SK-N-SH treated with all-trans-retinoic acid at 6 μM for 48 hours (cell line): ENCODE measurements around the gene MIPEP.
"Not testable (repeated sequence)": the region's sequence is repeated elsewhere in the genome, so short reads cannot be mapped to it uniquely, and the experiment has no call there.

Experiments used
- ATAC-seq: fragments of 200-7000 bp; cut with Tn5 transposase; 3 replicates; pipeline ENCODE4 v1.9.1; 2020; ENCODE audit warnings: mild to moderate bottlenecking, moderate library complexity
- ARNTL ChIP-seq: fragments of 450-650 bp; formaldehyde crosslinking; IDR thresholded peaks from 2 replicates; pipeline ENCODE4 v1.5.0; 2020; ENCODE audit warnings: low read depth, mild to moderate bottlenecking, moderate library complexity, borderline replicate concordance
- ESRRG ChIP-seq: fragments of 250-450 bp; sonication (Bioruptor Pico); IDR thresholded peaks from 2 replicates; pipeline ENCODE4 v1.6.1; 2021; ENCODE audit warnings: mild to moderate bottlenecking
- GLIS3 ChIP-seq: fragments of 250-450 bp; sonication (Bioruptor Pico); IDR thresholded peaks from 2 replicates; pipeline ENCODE4 v1.5.0; 2020; ENCODE audit warnings: mild to moderate bottlenecking, moderate library complexity
- ISL1 ChIP-seq: fragments of 250-450 bp; sonication (Bioruptor Pico); IDR thresholded peaks from 2 replicates; pipeline ENCODE4 v2.1.2; 2022; ENCODE audit warnings: mild to moderate bottlenecking, moderate library complexity
- OSR1 ChIP-seq: fragments of 250-450 bp; sonication (Bioruptor Pico); IDR thresholded peaks from 2 replicates; pipeline ENCODE4 v1.8.0; 2022; ENCODE audit warnings: moderate library complexity, mild to moderate bottlenecking, inconsistent platforms
- PPARA ChIP-seq: fragments of 250-450 bp; sonication (Bioruptor Pico); IDR thresholded peaks from 2 replicates; pipeline ENCODE4 v1.5.0; 2020; ENCODE audit warnings: mild to moderate bottlenecking, borderline replicate concordance
- RARB ChIP-seq: fragments of 250-450 bp; sonication (Bioruptor Pico); IDR thresholded peaks from 2 replicates; pipeline ENCODE4 v1.8.0; 2021; ENCODE audit warnings: mild to moderate bottlenecking, moderate library complexity
- TCF4 ChIP-seq: fragments of 250-450 bp; sonication (Bioruptor Pico); IDR thresholded peaks from 2 replicates; pipeline ENCODE4 v1.8.0; 2021; ENCODE audit warnings: mild to moderate bottlenecking, moderate library complexity, borderline replicate concordance
- TOX ChIP-seq: fragments of 250-450 bp; sonication (Bioruptor Pico); IDR thresholded peaks from 2 replicates; pipeline ENCODE4 v1.8.0; 2021; ENCODE audit warnings: mild to moderate bottlenecking, moderate library complexity, borderline replicate concordance
- ZC3H10 ChIP-seq: fragments of 250-450 bp; sonication (Bioruptor Pico); IDR thresholded peaks from 2 replicates; pipeline ENCODE4 v1.5.1; 2021; ENCODE audit warnings: mild to moderate bottlenecking, moderate library complexity
- ZFP3 ChIP-seq: fragments of 250-450 bp; sonication (Bioruptor Pico); IDR thresholded peaks from 2 replicates; pipeline ENCODE4 v1.5.0; 2020; ENCODE audit warnings: mild to moderate bottlenecking, moderate library complexity
- ZFP30 ChIP-seq: fragments of 450-650 bp; formaldehyde crosslinking; IDR thresholded peaks from 2 replicates; pipeline ENCODE4 v1.5.0; 2022; ENCODE audit warnings: mild to moderate bottlenecking, moderate library complexity
- ZNF70 ChIP-seq: fragments of 450-650 bp; formaldehyde crosslinking; IDR thresholded peaks from 2 replicates; pipeline ENCODE4 v1.5.0; 2020; ENCODE audit warnings: mild to moderate bottlenecking, moderate library complexity
- ZNF8 ChIP-seq: fragments of 450-650 bp; formaldehyde crosslinking; IDR thresholded peaks from 2 replicates; pipeline ENCODE4 v1.5.0; 2020; ENCODE audit warnings: mild to moderate bottlenecking, moderate library complexity
- TF ChIP-seq, protein P1 (sequence below): fragments of 250-450 bp; sonication (Bioruptor Pico); IDR thresholded peaks from 2 replicates; pipeline ENCODE4 v1.8.0; 2021; ENCODE audit warnings: low read depth, mild to moderate bottlenecking, moderate library complexity, borderline replicate concordance
- TF ChIP-seq, protein P2 (sequence below): fragments of 250-450 bp; sonication (Bioruptor Pico); IDR thresholded peaks from 2 replicates; pipeline ENCODE4 v1.5.1; 2020; ENCODE audit warnings: low read depth, mild to moderate bottlenecking, moderate library complexity
- TF ChIP-seq, protein P3 (sequence below): fragments of 250-450 bp; sonication (Bioruptor Pico); IDR thresholded peaks from 2 replicates; pipeline ENCODE4 v1.8.0; 2020; ENCODE audit warnings: mild to moderate bottlenecking, moderate library complexity, borderline replicate concordance
- TF ChIP-seq, protein P4 (sequence below): fragments of 250-450 bp; sonication (Bioruptor Pico); IDR thresholded peaks from 2 replicates; pipeline ENCODE4 v1.5.1; 2021; ENCODE audit warnings: mild to moderate bottlenecking, moderate library complexity

MIPEP gene

DNA sequence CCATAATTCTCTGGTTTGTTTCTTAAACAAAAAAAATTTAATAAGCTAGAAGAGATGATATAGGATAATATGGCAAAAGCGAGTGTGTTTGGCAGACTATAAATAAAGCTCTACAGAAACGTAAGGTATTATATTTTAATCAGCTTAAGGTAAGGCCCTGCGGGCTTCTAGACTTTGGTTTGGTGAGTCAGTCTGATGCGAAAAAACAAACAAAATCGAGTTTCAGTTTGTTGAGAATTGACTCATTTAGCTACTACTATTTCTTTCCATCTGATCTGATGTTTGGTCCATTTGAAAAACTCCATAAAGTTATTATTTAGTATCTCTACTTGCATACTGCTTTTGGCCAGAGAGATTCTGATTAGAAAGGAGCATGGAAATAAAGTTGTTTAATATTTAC lies 138.0 kb downstream of the MIPEP start:
- ATAC-seq: no peak
- TF ChIP-seq ESRRG (CRISPR knock-in tag) (no peak), TCF4 (CRISPR knock-in tag) (no peak), ZFP3 (no peak), ZC3H10 (no peak), PPARA (CRISPR knock-in tag) (no peak), ZNF8 (CRISPR knock-in tag) (no peak), OSR1 (no peak), ZNF70 (CRISPR knock-in tag) (no peak), ARNTL (no peak), ZFP30 (CRISPR knock-in tag) (no peak)
- TF ChIP-seq, protein P1, sequence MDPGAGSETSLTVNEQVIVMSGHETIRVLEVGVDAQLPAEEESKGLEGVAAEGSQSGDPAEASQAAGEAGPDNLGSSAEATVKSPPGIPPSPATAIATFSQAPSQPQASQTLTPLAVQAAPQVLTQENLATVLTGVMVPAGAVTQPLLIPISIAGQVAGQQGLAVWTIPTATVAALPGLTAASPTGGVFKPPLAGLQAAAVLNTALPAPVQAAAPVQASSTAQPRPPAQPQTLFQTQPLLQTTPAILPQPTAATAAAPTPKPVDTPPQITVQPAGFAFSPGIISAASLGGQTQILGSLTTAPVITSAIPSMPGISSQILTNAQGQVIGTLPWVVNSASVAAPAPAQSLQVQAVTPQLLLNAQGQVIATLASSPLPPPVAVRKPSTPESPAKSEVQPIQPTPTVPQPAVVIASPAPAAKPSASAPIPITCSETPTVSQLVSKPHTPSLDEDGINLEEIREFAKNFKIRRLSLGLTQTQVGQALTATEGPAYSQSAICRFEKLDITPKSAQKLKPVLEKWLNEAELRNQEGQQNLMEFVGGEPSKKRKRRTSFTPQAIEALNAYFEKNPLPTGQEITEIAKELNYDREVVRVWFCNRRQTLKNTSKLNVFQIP (CRISPR knock-in tag): no peak
- TF ChIP-seq, protein P2, sequence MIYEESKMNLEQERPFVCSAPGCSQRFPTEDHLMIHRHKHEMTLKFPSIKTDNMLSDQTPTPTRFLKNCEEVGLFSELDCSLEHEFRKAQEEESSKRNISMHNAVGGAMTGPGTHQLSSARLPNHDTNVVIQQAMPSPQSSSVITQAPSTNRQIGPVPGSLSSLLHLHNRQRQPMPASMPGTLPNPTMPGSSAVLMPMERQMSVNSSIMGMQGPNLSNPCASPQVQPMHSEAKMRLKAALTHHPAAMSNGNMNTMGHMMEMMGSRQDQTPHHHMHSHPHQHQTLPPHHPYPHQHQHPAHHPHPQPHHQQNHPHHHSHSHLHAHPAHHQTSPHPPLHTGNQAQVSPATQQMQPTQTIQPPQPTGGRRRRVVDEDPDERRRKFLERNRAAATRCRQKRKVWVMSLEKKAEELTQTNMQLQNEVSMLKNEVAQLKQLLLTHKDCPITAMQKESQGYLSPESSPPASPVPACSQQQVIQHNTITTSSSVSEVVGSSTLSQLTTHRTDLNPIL (CRISPR knock-in tag): no peak
- TF ChIP-seq, protein P3, sequence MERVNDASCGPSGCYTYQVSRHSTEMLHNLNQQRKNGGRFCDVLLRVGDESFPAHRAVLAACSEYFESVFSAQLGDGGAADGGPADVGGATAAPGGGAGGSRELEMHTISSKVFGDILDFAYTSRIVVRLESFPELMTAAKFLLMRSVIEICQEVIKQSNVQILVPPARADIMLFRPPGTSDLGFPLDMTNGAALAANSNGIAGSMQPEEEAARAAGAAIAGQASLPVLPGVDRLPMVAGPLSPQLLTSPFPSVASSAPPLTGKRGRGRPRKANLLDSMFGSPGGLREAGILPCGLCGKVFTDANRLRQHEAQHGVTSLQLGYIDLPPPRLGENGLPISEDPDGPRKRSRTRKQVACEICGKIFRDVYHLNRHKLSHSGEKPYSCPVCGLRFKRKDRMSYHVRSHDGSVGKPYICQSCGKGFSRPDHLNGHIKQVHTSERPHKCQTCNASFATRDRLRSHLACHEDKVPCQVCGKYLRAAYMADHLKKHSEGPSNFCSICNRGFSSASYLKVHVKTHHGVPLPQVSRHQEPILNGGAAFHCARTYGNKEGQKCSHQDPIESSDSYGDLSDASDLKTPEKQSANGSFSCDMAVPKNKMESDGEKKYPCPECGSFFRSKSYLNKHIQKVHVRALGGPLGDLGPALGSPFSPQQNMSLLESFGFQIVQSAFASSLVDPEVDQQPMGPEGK: no peak

DNA sequence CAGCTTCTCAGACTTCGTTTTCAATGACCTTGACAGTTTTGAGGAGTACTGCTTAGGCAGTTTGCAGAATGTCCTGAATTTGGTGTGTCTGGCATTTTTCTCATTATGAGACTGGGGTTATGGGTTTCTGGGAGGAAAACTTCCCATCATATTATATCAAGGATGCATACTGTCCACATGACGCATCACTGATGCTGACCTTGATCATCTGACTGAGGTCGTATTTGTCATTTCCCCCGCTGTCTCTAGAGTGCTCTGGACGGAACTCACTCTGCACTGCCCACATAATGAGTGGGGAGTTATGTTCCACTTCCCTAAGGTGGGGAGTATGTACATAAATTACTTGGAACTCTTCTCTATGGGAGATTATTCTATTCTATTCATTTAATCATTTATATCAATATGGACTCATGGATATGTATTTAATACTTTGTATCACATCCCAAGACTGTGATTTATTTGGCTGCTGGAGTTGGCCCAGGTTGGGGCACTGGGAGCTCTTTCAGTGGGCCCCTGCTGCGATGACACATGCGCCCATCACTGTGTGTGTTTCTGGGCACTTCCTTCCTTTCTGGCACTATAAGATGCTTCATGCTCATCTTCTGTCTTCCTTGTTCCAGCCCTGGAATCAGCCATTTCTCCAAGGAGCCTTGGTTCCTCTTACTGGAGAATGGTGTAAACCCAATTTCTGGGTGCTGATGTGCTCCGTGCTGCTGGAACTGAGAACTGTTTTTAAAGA lies 138.6 kb downstream of the MIPEP start:
- TF ChIP-seq, protein P4, sequence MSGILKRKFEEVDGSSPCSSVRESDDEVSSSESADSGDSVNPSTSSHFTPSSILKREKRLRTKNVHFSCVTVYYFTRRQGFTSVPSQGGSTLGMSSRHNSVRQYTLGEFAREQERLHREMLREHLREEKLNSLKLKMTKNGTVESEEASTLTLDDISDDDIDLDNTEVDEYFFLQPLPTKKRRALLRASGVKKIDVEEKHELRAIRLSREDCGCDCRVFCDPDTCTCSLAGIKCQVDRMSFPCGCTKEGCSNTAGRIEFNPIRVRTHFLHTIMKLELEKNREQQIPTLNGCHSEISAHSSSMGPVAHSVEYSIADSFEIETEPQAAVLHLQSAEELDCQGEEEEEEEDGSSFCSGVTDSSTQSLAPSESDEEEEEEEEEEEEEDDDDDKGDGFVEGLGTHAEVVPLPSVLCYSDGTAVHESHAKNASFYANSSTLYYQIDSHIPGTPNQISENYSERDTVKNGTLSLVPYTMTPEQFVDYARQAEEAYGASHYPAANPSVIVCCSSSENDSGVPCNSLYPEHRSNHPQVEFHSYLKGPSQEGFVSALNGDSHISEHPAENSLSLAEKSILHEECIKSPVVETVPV (CRISPR knock-in tag): no peak
- TF ChIP-seq ZFP3 (no peak), ZNF70 (CRISPR knock-in tag) (no peak), ESRRG (CRISPR knock-in tag) (no peak), TCF4 (CRISPR knock-in tag) (no peak)
- peak; percentile 61 for ATAC-seq

DNA sequence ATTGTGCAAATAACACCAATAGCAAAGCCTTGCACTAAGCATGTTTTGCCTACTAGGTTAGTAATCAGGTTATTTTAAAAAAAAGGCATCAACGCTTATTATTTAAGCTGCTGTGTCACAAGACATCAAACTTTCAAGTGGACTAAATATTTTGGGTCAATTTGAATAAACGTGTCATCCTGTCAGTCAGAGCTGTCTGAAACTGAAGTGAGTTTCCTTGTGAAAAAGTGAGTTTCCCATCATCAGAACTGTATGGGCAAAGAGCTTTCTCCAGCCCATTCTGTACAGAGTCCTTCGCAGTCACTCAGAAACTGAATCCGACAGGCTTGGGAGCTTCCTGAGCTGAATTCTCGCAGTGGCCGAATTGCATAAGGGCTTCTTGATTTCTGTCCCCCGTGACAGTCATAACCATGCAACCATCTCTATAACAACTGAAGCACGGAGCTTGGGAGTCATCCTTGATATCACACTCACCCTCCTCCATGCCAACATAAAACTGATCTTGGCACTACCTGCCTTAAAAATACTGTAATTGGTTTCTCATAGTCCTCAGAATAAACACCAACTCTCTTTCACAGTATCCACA lies 139.8 kb downstream of the MIPEP start:
- no peak for ATAC-seq
- TF ChIP-seq, protein P2 (CRISPR knock-in tag): no peak
- TF ChIP-seq ZFP3 (no peak), TOX (no peak), RARB (CRISPR knock-in tag) (no peak)

DNA sequence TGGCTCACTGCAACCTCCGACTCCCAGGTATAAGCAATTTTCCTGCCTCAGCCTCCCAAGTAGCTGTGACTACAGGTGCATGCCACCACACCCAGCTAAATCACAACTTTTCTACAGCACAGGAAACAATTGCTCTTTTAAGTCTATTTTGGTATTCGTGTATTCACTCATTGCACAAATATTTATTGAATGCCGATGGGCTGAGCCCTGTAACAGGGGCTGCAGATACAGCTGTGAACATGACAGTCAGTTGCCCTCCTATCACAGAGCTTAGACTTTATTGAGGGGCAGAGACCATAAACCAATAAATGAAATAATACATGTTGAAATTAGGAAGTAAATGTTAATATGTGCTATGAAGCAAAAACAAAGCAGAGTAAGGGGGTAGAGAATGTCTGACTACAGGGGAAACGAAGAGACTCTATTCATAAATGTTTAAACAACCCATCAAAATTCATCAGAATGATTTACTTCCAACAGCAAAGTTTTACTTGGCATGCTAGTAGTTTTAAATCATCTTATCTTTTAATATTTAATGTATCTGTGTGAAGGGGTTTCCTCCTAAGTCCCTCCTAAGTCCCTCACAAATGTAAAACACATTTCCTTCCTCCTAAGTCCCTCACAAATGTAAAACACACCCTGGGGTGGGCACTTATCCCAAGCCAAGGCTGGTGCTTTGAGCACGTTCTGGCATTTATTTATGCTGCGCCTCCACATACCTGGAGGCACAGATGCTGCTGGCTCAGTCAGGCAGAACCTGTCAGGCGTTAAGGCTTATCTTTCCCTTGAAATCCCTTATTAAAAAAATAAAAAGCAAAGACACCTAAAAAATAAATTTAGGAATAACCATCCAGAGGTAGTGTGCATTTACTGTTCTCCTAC lies 140.8 kb downstream of the MIPEP start:
- no peak; the same call in 2 of the 3 replicates for ATAC-seq
- TF ChIP-seq ISL1 (CRISPR knock-in tag) (no peak), GLIS3 (no peak)

DNA sequence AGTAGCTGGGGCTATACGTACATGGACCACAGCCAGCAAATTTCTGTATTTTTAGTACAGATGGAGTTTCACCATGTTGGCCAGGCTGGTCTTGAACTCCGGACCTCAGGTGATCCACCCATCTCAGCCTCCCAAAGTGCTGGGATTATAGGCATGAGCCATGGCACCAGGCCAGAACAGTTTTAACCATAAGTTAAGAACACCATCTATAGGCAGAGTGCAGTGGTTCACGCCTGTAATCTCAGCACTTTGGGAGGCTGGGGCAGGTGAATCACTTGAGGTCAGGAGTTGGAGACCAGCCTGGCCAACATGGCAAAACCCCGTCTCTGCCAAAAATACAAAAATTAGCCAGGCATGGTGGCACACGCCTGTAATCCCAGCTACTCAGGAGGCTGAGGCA lies 143.1 kb downstream of the MIPEP start:
- ATAC-seq: not testable (repeated sequence)
